A549 (cell line): Measurements from ENCODE around the gene COX10. TPM values are rescaled to one million over a fixed set of nuclear protein-coding genes. Genes with fewer than 3 reads are reported as not detected.

Experiments used
- ATAC-seq, 2 experiments: fragments of 200-7000 bp in 1 of 2; fragments of >200 bp in 1 of 2; cut with Nextera tagmentation in 1 of 2; cut with Tn5 transposase in 1 of 2; 3 replicates each; pipeline versions ENCODE4 v1.8.0 to v1.9.1; 2018 to 2020; ENCODE audit warnings: mild to moderate bottlenecking in 1 of 2, moderate library complexity in 1 of 2
- CTCF ChIA-PET: fragments of 300-600 bp; sonication (Branson Sonifier 250); formaldehyde crosslinking; extraction: SDS; loops from one replicate; lab custom pipeline; 2021; ENCODE audit warnings: antibody characterized with exemption, inconsistent platforms; lab: Yijun Ruan, JAX
- POLR2A ChIA-PET: fragments of 350-600 bp; formaldehyde crosslinking; extraction: SDS; loops from one replicate; lab custom pipeline; 2021; ENCODE audit warnings: antibody characterized with exemption, inconsistent platforms; lab: Yijun Ruan, JAX
- DNase-seq, 2 experiments: peaks; one replicate each; pipeline versions ENCODE4 v3.0.0 to v3.0.0-alpha.2; 2011 to 2016; ENCODE audit warnings: low read depth in 1 of 2, low spot score in 1 of 2
- FAIRE-seq: peaks from 2 replicates; lab custom pipeline; 2011; peaks lifted over from hg19 to GRCh38; lab: Jason Lieb, UNC
- H3K27ac ChIP-seq, 2 experiments: fragments of >200 bp; sonication (Bioruptor Twin); formaldehyde crosslinking; 3 replicates each; pipeline ENCODE4 v1.5.1; 2016 to 2017
- H3K4me1 ChIP-seq: fragments of >200 bp; sonication (Bioruptor Twin); formaldehyde crosslinking; 3 replicates; pipeline ENCODE4 v1.6.1; 2016
- H3K4me2 ChIP-seq: fragments of >200 bp; sonication (Bioruptor Twin); formaldehyde crosslinking; 3 replicates; pipeline ENCODE4 v1.6.1; 2016
- H3K4me3 ChIP-seq: fragments of >200 bp; sonication (Bioruptor Twin); formaldehyde crosslinking; 3 replicates; pipeline ENCODE4 v1.5.1; 2016
- H3K9me3 ChIP-seq: fragments of >200 bp; sonication (Bioruptor Twin); formaldehyde crosslinking; 3 replicates; pipeline ENCODE4 v1.6.1; 2016
- CBX8 ChIP-seq: fragments of 200-600 bp; sonication (generic); IDR thresholded peaks from 2 replicates; pipeline ENCODE4 v1.6.1; 2016
- CEBPB ChIP-seq, 2 experiments: fragments of >200 bp in 1 of 2; sonication (Bioruptor Twin) in 1 of 2; formaldehyde crosslinking in 1 of 2; IDR thresholded peaks; 2 replicates each; pipeline ENCODE4 v1.6.1; 2012 to 2016
- EHF ChIP-seq: fragments of 250-450 bp; sonication (Bioruptor Pico); IDR thresholded peaks from 2 replicates; pipeline ENCODE4 v1.5.0; 2020; ENCODE audit warnings: mild to moderate bottlenecking
- ESRRA ChIP-seq: fragments of 150-350 bp; IDR thresholded peaks from 2 replicates; pipeline ENCODE4 v1.6.1; 2014; ENCODE audit warnings: mild to moderate bottlenecking, low read length, borderline replicate concordance
- FOXS1 ChIP-seq: fragments of 250-450 bp; sonication (Bioruptor Pico); IDR thresholded peaks from 2 replicates; pipeline ENCODE4 v1.5.0; 2020; ENCODE audit warnings: mild to moderate bottlenecking, moderate library complexity
- HDAC2 ChIP-seq: fragments of 200-600 bp; sonication (generic); IDR thresholded peaks from 2 replicates; pipeline ENCODE4 v1.6.1; 2016
- HOXB5 ChIP-seq: fragments of 250-450 bp; sonication (Bioruptor Pico); IDR thresholded peaks from 2 replicates; pipeline ENCODE4 v1.5.0; 2020; ENCODE audit warnings: mild to moderate bottlenecking, moderate library complexity
- JUN ChIP-seq, 2 experiments: fragments of >200 bp; sonication (Bioruptor Twin); formaldehyde crosslinking; IDR thresholded peaks; 2 replicates in 1 of 2; 3 replicates in 1 of 2; pipeline ENCODE4 v1.6.1; 2016 to 2017
- JUNB ChIP-seq: fragments of >200 bp; sonication (Bioruptor Twin); formaldehyde crosslinking; IDR thresholded peaks from 2 replicates; pipeline ENCODE4 v1.6.1; 2016
- MAZ ChIP-seq: fragments of 150-350 bp; IDR thresholded peaks from 2 replicates; pipeline ENCODE4 v1.6.1; 2014; ENCODE audit warnings: antibody characterized with exemption, low read depth, low read length, borderline replicate concordance
- NFE2L2 ChIP-seq: fragments of 150-350 bp; conservative IDR thresholded peaks from 2 replicates; pipeline ENCODE4 v1.6.1; 2014; ENCODE audit warnings: low read length
- NPAS2 ChIP-seq: fragments of 250-450 bp; sonication (Bioruptor Pico); IDR thresholded peaks from 2 replicates; pipeline ENCODE4 v1.8.0; 2022; ENCODE audit warnings: mild to moderate bottlenecking, moderate library complexity, borderline replicate concordance
- POLR2AphosphoS2 ChIP-seq: conservative IDR thresholded peaks from 2 replicates; pipeline ENCODE4 v1.6.1; 2012; ENCODE audit warnings: low read length, improper control_type of control experiment, inconsistent platforms
- RAD21 ChIP-seq, 2 experiments: fragments of >200 bp in 1 of 2; sonication (Bioruptor Twin) in 1 of 2; formaldehyde crosslinking in 1 of 2; IDR thresholded peaks in 1 of 2; conservative IDR thresholded peaks in 1 of 2; 2 replicates in 1 of 2; 3 replicates in 1 of 2; pipeline ENCODE4 v1.6.1; 2012 to 2018; ENCODE audit warnings: inconsistent platforms in 1 of 2
- RNF2 ChIP-seq: fragments of 200-600 bp; sonication (generic); IDR thresholded peaks from 2 replicates; pipeline ENCODE4 v1.6.1; 2016; ENCODE audit warnings: low read depth, mild to moderate bottlenecking, antibody characterized with exemption, moderate library complexity, borderline replicate concordance
- SMC3 ChIP-seq: fragments of >200 bp; sonication (Bioruptor Twin); formaldehyde crosslinking; IDR thresholded peaks from 3 replicates; pipeline ENCODE4 v1.6.1; 2018; ENCODE audit warnings: inconsistent platforms
- TFCP2L1 ChIP-seq: fragments of 250-450 bp; sonication (Bioruptor Pico); IDR thresholded peaks from 2 replicates; pipeline ENCODE4 v1.5.0; 2021; ENCODE audit warnings: mild to moderate bottlenecking
- TP53 ChIP-seq: fragments of 250-450 bp; sonication (Bioruptor Pico); IDR thresholded peaks from 2 replicates; pipeline ENCODE4 v1.5.0; 2021; ENCODE audit warnings: mild to moderate bottlenecking, moderate library complexity
- ZFP36 ChIP-seq: fragments of 450-650 bp; IDR thresholded peaks from 2 replicates; pipeline ENCODE4 v1.6.1; 2014; ENCODE audit warnings: borderline replicate concordance; ENCODE audit not compliant: partially characterized antibody
- WGBS: methylation state at CpG from one replicate; pipeline ENCODE4 v1.1.6; 2017; ENCODE audit errors: missing lambda C conversion rate; 5-methylcytosine and 5-hydroxymethylcytosine counted together
- polyA plus RNA-seq, 4 experiments: library from polyadenylated mRNA; depleted of rRNA in 3 of 4; stranded (reverse); fragments of >200 nt; fragmentation: RNase III in 1 of 4; extraction: RNeasy Plus Mini Kit Qiagen cat#74134 plus additional on column Dnase treatment in 1 of 4; gene quantifications; 2 replicates in 3 of 4; 3 replicates in 1 of 4; pipeline ENCODE4 v1.2.3, GENCODE V29; 2011 to 2017
- TF ChIP-seq, protein P1 (sequence below): IDR thresholded peaks from 2 replicates; pipeline ENCODE4 v1.6.1; 2012; ENCODE audit warnings: low read depth, borderline replicate concordance
- TF ChIP-seq, protein P2 (sequence below): fragments of >200 bp; sonication (Bioruptor Twin); formaldehyde crosslinking; IDR thresholded peaks from 3 replicates; pipeline ENCODE4 v1.6.1; 2016
- TF ChIP-seq, protein P3 (sequence below): fragments of >200 bp; sonication (Bioruptor Twin); formaldehyde crosslinking; IDR thresholded peaks from 2 replicates; pipeline ENCODE4 v1.6.1; 2016

COX10 gene
- polyA plus RNA-seq, 2 of the 4 experiments (the other 2 are of a cell fraction), result 15.1 to 25.8 TPM

DNA sequence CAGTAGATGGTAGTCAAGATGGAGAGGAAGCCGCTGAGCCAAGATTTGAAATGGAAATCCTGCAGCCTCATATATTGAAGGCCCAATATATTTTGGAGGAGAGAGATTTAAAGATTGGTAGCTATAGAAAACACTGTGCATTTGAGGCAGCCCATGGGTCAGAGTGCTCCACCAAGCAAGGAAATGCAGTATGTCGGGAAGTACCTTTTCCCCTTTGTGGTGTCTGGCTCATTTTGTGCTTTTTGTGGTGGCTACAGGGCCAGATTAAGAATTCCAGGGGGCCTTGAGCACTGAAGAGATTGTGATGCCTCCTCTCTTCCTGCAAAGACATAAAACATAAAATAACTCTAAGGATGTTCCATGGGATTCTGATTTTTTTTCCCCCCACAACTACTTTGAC, 127.8 kb downstream of the COX10 start:
- no peak overlapping the region for H3K27ac ChIP-seq
- 94% methylated on average over 2 of the region's 2 CpGs for WGBS
- no peaks in the 10 kb centered on the region for H3K4me1 ChIP-seq
- ATAC-seq, result no peak
- DNase-seq, result no peak
- FAIRE-seq, result no peak
- TF ChIP-seq RAD21 (conservative IDR thresholded peaks at IDR 0.05 in 1 of 2, IDR thresholded peaks at IDR 0.05 in 1 of 2) (no peak), JUN (IDR thresholded peaks at IDR 0.05) (no peak), NFE2L2 (no peak), JUNB (no peak), MAZ (no peak), TFCP2L1 (CRISPR knock-in tag) (no peak), HDAC2 (no peak), RNF2 (no peak), HOXB5 (CRISPR knock-in tag) (no peak), SMC3 (no peak), EHF (no peak), CBX8 (no peak)
- TF ChIP-seq, protein P1, sequence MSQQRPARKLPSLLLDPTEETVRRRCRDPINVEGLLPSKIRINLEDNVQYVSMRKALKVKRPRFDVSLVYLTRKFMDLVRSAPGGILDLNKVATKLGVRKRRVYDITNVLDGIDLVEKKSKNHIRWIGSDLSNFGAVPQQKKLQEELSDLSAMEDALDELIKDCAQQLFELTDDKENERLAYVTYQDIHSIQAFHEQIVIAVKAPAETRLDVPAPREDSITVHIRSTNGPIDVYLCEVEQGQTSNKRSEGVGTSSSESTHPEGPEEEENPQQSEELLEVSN, result no peak
- ChIA-PET CTCF (interaction anchor here (0.7 to 1.5 kb wide), 2 partner anchors 25 to 47 kb away, joined by 3 read pairs; no protein-coding TSS in a partner anchor), POLR2A (no interaction called here)
- H3K9me3 ChIP-seq, result no peaks in the 10 kb centered on the region
- H3K4me3 ChIP-seq, result no peak overlapping the region
- no peak overlapping the region for H3K4me2 ChIP-seq

DNA sequence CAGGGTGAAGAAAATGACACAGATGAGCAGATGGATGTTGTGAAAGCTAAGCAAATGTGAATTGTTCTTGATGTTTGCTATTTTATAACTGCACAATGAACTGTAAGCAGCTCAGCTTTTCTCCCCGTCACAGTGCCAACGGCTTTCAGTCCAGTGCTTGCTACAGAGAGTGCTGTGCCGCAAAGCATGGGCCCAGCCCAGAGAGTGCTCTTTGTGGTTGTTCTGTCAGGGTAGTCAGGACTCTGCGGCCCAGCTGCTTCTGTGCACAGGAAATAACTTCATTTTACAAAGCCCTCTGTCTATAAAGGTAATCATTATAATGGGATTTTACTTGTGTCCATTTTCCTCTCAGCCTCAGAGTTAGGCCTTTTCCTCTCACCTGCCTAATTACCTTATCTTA, 128.3 kb downstream of the COX10 start:
- no peak for FAIRE-seq
- WGBS, result 46% methylated on average over 4 of the region's 4 CpGs
- H3K4me3 ChIP-seq, result no peak overlapping the region
- ChIA-PET CTCF (interaction anchor here (1.5 kb wide), 1 partner anchor 24 kb away, joined by 3 read pairs; no protein-coding TSS in a partner anchor), POLR2A (no interaction called here)
- H3K4me2 ChIP-seq, result no peak overlapping the region
- DNase-seq, result no peak
- ATAC-seq, result no peak
- H3K27ac ChIP-seq, result no peak overlapping the region
- no peak for TF ChIP-seq TFCP2L1 (CRISPR knock-in tag)
- no peak for TF ChIP-seq NPAS2 (CRISPR knock-in tag)
- no peak for TF ChIP-seq CEBPB (IDR thresholded peaks at IDR 0.05)
- no peak for TF ChIP-seq ESRRA
- TF ChIP-seq, protein P2, sequence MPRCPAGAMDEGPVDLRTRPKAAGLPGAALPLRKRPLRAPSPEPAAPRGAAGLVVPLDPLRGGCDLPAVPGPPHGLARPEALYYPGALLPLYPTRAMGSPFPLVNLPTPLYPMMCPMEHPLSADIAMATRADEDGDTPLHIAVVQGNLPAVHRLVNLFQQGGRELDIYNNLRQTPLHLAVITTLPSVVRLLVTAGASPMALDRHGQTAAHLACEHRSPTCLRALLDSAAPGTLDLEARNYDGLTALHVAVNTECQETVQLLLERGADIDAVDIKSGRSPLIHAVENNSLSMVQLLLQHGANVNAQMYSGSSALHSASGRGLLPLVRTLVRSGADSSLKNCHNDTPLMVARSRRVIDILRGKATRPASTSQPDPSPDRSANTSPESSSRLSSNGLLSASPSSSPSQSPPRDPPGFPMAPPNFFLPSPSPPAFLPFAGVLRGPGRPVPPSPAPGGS, result no peak
- no peaks in the 10 kb centered on the region for H3K9me3 ChIP-seq
- H3K4me1 ChIP-seq, result no peaks in the 10 kb centered on the region

DNA sequence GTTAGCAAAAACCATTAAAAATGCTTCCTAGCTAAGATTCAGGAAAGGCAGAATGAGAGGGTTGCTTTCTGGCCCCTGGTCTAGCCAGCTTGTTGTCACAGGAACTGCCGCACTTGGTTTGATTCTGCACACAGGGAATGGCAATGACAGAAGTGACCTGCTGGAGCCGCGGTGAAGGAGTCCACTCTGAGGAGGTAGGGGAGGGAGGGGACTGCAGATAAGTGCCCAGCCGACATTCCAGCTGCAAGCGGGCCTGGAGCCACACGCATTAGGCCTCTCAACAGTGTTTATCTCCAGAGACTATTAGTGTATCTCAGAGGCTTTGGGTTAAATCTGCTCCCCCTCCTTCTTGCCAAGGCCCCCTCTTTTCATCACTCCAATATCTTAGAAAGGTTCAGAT, 128.7 kb downstream of the COX10 start:
- H3K4me1 ChIP-seq, result no peaks in the 10 kb centered on the region
- no peak overlapping the region for H3K27ac ChIP-seq
- ChIA-PET POLR2A (no interaction called here), CTCF (no interaction called here)
- 93% methylated on average over 6 of the region's 6 CpGs for WGBS
- no peak for FAIRE-seq
- no peak for DNase-seq
- TF ChIP-seq RNF2 (no peak), POLR2AphosphoS2 (no peak), ZFP36 (no peak)
- TF ChIP-seq, all 56 proteins: peak for 0
- ATAC-seq, result no peak
- Histone ChIP-seq H3K9me3 (no peaks in the 10 kb centered on the region), H3K4me2 (no peak overlapping the region), H3K4me3 (no peak overlapping the region)

DNA sequence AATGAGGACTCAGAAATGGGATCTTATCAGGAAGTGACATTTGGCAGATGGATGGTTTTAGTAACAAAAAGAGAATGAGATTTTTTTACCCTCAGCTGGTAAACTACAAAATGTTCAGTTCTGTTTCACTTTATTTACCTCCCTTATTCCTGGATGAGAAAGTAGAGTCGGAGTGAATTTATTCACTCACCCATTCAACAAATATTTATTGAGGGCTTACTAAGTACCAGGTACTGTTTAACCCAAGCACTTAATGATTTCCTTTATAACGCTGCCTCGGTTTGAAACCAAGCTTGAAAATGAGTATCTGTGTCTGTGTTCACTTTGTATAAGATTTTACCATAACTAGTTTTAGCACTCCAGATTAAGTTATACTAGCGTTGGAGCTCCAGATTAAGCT, 129.3 kb downstream of the COX10 start:
- CTCF ChIA-PET, result no interaction called here
- FAIRE-seq (peak; percentile 63), ATAC-seq (no peak), DNase-seq (no peak)
- H3K4me2 ChIP-seq, result no peak overlapping the region
- H3K4me3 ChIP-seq, result no peak overlapping the region
- TF ChIP-seq MAZ, result no peak
- no peak for TF ChIP-seq CBX8
- no peak for TF ChIP-seq FOXS1
- TF ChIP-seq, protein P3, sequence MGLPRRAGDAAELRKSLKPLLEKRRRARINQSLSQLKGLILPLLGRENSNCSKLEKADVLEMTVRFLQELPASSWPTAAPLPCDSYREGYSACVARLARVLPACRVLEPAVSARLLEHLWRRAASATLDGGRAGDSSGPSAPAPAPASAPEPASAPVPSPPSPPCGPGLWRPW, result no peak
- TF ChIP-seq TP53 (CRISPR knock-in tag), result no peak
- no peak for TF ChIP-seq HOXB5 (CRISPR knock-in tag)
- H3K27ac ChIP-seq, result no peak overlapping the region
- POLR2A ChIA-PET, result no interaction called here
- no peaks in the 10 kb centered on the region for H3K4me1 ChIP-seq
- H3K9me3 ChIP-seq, result no peaks in the 10 kb centered on the region
- 82% methylated on average over 4 of the region's 4 CpGs for WGBS
